Prostate gland (tissue), 2 donors: ENCODE results near the gene SLC23A1.

Experiments used
- POLR2A ChIP-seq: fragments of 450-650 bp; IDR thresholded peaks from one replicate; pipeline ENCODE4 v1.6.1; 2016; ENCODE audit warnings: antibody characterized with exemption, mild to moderate bottlenecking
- POLR2AphosphoS5 ChIP-seq: sonication (generic); formaldehyde crosslinking; IDR thresholded peaks from one replicate; pipeline ENCODE4 v1.6.1; 2017; ENCODE audit warnings: antibody characterized with exemption
- TF ChIP-seq, protein P1 (sequence below), 4 experiments: fragments of 200-600 bp in 2 of 4; fragments of 450-650 bp in 2 of 4; sonication (generic) in 2 of 4; IDR thresholded peaks; 1 replicate in 3 of 4; 2 replicates in 1 of 4; pipeline ENCODE4 v1.5.1; 2016 to 2019; ENCODE audit warnings: antibody characterized with exemption in 4 of 4, mild to moderate bottlenecking in 2 of 4, moderate library complexity in 2 of 4

DNA sequence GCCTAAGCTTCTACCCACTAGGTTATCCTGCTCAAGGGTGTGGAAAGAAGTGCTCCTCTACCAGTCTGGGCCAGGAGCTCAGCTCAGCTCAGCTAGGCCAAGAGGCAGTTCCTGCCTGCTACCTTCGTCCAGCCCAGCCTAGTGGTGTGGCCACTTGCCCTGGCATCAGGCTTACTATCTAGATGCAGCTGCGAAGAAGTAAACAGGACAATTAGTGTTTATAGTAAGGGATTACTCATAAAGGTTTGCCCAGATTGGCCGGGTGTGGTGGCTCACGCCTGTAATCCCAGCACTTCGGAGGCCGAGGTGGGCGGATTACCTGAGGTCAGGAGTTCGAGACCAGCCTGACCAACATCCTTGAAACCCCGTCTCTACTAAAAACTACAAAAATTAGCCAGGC, 33.6 kb upstream of the SLC23A1 start:
- TF ChIP-seq POLR2A (no peak), POLR2AphosphoS5 (no peak)
- TF ChIP-seq, protein P1, sequence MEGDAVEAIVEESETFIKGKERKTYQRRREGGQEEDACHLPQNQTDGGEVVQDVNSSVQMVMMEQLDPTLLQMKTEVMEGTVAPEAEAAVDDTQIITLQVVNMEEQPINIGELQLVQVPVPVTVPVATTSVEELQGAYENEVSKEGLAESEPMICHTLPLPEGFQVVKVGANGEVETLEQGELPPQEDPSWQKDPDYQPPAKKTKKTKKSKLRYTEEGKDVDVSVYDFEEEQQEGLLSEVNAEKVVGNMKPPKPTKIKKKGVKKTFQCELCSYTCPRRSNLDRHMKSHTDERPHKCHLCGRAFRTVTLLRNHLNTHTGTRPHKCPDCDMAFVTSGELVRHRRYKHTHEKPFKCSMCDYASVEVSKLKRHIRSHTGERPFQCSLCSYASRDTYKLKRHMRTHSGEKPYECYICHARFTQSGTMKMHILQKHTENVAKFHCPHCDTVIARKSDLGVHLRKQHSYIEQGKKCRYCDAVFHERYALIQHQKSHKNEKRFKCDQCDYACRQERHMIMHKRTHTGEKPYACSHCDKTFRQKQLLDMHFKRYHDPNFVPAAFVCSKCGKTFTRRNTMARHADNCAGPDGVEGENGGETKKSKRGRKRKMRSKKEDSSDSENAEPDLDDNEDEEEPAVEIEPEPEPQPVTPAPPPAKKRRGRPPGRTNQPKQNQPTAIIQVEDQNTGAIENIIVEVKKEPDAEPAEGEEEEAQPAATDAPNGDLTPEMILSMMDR (IDR thresholded peaks at IDR 0.05), result no peak
